Lung (tissue), 12 donors: ENCODE measurements around the gene PCP2. TPM values are rescaled to one million over a fixed set of nuclear protein-coding genes. Genes with fewer than 3 reads are reported as not detected.
A peak's percentile ranks its signal among the peaks of the same experiment; 100 is the strongest.

Experiments used
- ATAC-seq: fragments of 200-7000 bp; cut with Tn5 transposase; one replicate; pipeline ENCODE4 v1.9.1; 2020; ENCODE audit warnings: moderate number of reproducible peaks; ENCODE audit not compliant: insufficient read depth, low FRiP score
- DNase-seq, 3 donors: peaks; one replicate each; pipeline ENCODE4 v3.0.0-alpha.2; 2013 to 2017
- H3K27ac ChIP-seq, 2 donors: one replicate each; pipeline ENCODE4 v1.5.1; 2013; ENCODE audit warnings: mild to moderate bottlenecking in 2 of 2, moderate library complexity in 2 of 2, control low read depth in 1 of 2, inconsistent platforms in 1 of 2, low read depth in 1 of 2, low read length in 1 of 2
- H3K27me3 ChIP-seq, 3 donors: one replicate each; pipeline ENCODE4 v1.5.1; 2013; ENCODE audit warnings: low read length in 2 of 3; ENCODE audit not compliant: control insufficient read depth in 3 of 3, insufficient read depth in 3 of 3
- H3K36me3 ChIP-seq, 4 donors: one replicate each; pipeline ENCODE4 v1.5.1; 2013; ENCODE audit warnings: low read length in 4 of 4, mild to moderate bottlenecking in 1 of 4, moderate library complexity in 1 of 4; ENCODE audit not compliant: control insufficient read depth in 4 of 4, insufficient read depth in 4 of 4
- H3K4me1 ChIP-seq, 5 donors: one replicate each; pipeline ENCODE4 v1.5.1; 2013; ENCODE audit warnings: low read length in 5 of 5, mild to moderate bottlenecking in 2 of 5, moderate library complexity in 1 of 5; ENCODE audit not compliant: control insufficient read depth in 5 of 5, insufficient read depth in 5 of 5
- H3K4me3 ChIP-seq: one replicate; pipeline ENCODE4 v1.5.1; 2013; ENCODE audit warnings: mild to moderate bottlenecking, control low read depth, moderate library complexity
- H3K9ac ChIP-seq, 2 donors: one replicate each; pipeline ENCODE4 v1.5.1; 2013; ENCODE audit warnings: low read length in 2 of 2, control low read depth in 1 of 2; ENCODE audit not compliant: insufficient read depth in 1 of 2
- H3K9me3 ChIP-seq, 4 donors: one replicate each; pipeline ENCODE4 v1.5.1; 2013; ENCODE audit warnings: low read length in 3 of 4, mild to moderate bottlenecking in 1 of 4, moderate library complexity in 1 of 4; ENCODE audit not compliant: control insufficient read depth in 4 of 4, insufficient read depth in 3 of 4
- CTCF ChIP-seq: IDR thresholded peaks from 2 replicates; pipeline ENCODE4 v1.5.1; 2012; ENCODE audit warnings: mild to moderate bottlenecking; ENCODE audit errors: control extremely low read depth, extremely low read depth
- WGBS, 2 donors: extraction: QIAGEN DNeasy Blood & Tissue Kit; methylation state at CpG; one replicate each; pipeline ENCODE4 v1.1.7; 2013; 5-methylcytosine and 5-hydroxymethylcytosine counted together
- polyA plus RNA-seq, 2 donors: library from polyadenylated mRNA; stranded (reverse); fragments of 200-250 nt; gene quantifications; one replicate each; pipeline ENCODE4 v1.2.1, GENCODE V29; 2013
- total RNA-seq, 2 donors: library from RNA; depleted of rRNA in 1 of 2; stranded (reverse); fragments of >200 nt in 1 of 2; gene quantifications; one replicate each; pipeline ENCODE4 v1.2.1, GENCODE V29; 2014 to 2021
- donor health status: control.
- donor health status: control.
- donor health status: Bipolar disorder and iron deficiency.
- donor health status: healthy.
- donor health status: DM: yes; HTN: yes; CAD: no.

PCP2 gene
- total and polyA plus RNA-seq, 4 donors = 0.60 to 4.4 (median 1.9) TPM

GRCh38 chr19:7637374-7638256 is 4.1 kb upstream of the PCP2 start:
- peaks cover 0 to 12% (median 0%) of the 10 kb centered on the region in 5 donors for H3K4me1 ChIP-seq
- ATAC-seq (peak; percentile 70), DNase-seq (no peak)
- H3K36me3 ChIP-seq = peaks cover 0 to 9% (median 3%) of the 10 kb centered on the region in 4 donors
- peaks cover 0 to 3% (median 0%) of the 10 kb centered on the region in 3 donors for H3K27me3 ChIP-seq
- WGBS, 2 donors = 26 to 29% methylated on average over 30 of the region's 30 CpGs
- peak overlapping the region; percentile 51 for H3K4me3 ChIP-seq
- H3K27ac ChIP-seq = peak overlapping the region in 1 of 2 donors; percentile 86
- TF ChIP-seq CTCF = no peak
- H3K9ac ChIP-seq = peak overlapping the region; percentile 1 to 37
- peaks cover 0 to 2% (median 0%) of the 10 kb centered on the region in 4 donors for H3K9me3 ChIP-seq

GRCh38 chr19:7636691-7637373 is 3.3 kb upstream of the PCP2 start, which contains the start of gene STXBP2:
Gene STXBP2, plus strand, starts transcription at chr19:7637110. Its CDS starts 40 bp downstream, at chr19:7637150.
- Histone ChIP-seq H3K4me1 (peaks cover 0 to 12% (median 0%) of the 10 kb centered on the region in 5 donors), H3K27ac (peak within 1 kb of the TSS in 1 of 2 donors; percentile 86), H3K36me3 (peaks cover 0 to 12% (median 3%) of the 10 kb centered on the region in 4 donors), H3K9ac (peak within 1 kb of the TSS; percentile 1 to 37), H3K9me3 (peaks cover 0 to 2% (median 0%) of the 10 kb centered on the region in 4 donors), H3K27me3 (peaks cover 0 to 3% (median 0%) of the 10 kb centered on the region in 3 donors), H3K4me3 (peak within 1 kb of the TSS; percentile 51)
- peak; percentile 33 to 76 (median 59) for DNase-seq
- 4 to 7% methylated on average over 43 to 61 of the region's 61 CpGs for WGBS, 2 donors
- peak; percentile 93 for ATAC-seq
- no peak for TF ChIP-seq CTCF

- H3K9ac ChIP-seq = no peak overlapping the region
- peaks cover 0 to 12% (median 3%) of the 10 kb centered on the region in 4 donors for H3K36me3 ChIP-seq
- H3K4me3 ChIP-seq = no peak overlapping the region
- peaks cover 0 to 3% (median 0%) of the 10 kb centered on the region in 3 donors for H3K27me3 ChIP-seq
- ATAC-seq = no peak
- no peak for DNase-seq
- WGBS, 2 donors = 68 to 70% methylated on average over 16 of the region's 16 CpGs
- H3K9me3 ChIP-seq = peaks cover 0 to 2% (median 0%) of the 10 kb centered on the region in 4 donors
- peak overlapping the region in 1 of 2 donors; percentile 60 for H3K27ac ChIP-seq
- peaks cover 0 to 12% (median 0%) of the 10 kb centered on the region in 5 donors for H3K4me1 ChIP-seq
- no peak for TF ChIP-seq CTCF
Observed at GRCh38 chr19:7636317-7636690, 2.8 kb upstream of the PCP2 start.
